Measurements from ENCODE around the gene DPH7. TPM values are rescaled to one million over a fixed set of nuclear protein-coding genes. Genes with fewer than 3 reads are reported as not detected.

Gene DPH7
- total and polyA plus RNA-seq, 4 donors, result 9.9 to 94.0 (median 30.2) TPM

DNA sequence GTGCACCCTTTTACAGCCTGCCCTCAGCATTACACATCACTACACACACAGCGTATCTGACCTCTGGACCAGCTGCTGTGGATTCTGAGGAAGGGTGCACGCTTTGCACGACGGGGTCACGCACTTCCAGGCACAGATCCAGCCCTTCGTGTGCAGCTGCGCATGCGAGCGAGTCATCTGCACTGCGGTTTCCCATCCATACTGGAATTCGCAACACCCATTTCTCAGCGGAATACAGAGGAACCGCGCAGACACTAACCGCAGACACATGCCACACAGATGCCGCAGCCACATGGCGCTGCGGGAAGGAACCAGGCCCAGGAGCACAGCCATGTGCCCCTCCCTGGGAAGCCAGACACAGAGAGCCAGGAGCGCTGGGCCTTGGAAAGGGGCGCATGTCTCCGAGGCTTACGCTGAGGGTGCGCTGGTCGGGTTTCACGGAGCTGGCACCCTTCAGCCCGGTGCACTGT, 72.0 kb downstream of the DPH7 start:
- intact Hi-C loops (cut with DNase I), result no loop called here
- no peak for DNase-seq
- no peaks in the 10 kb centered on the region for H3K36me3 ChIP-seq (ENCODE audit: control insufficient read depth in 1 of 2, insufficient read depth in 2 of 2, low read length in 1 of 2)
- no peak overlapping the region for H3K4me3 ChIP-seq (ENCODE audit: low read length in 2 of 2)
- WGBS, 2 donors, result 92% methylated on average over 26 of the region's 26 CpGs
- H3K9me3 ChIP-seq (ENCODE audit: control insufficient read depth, low read length), result no peaks in the 10 kb centered on the region
- H3K4me1 ChIP-seq (ENCODE audit: control insufficient read depth in 1 of 2, insufficient read depth in 2 of 2, low read length in 2 of 2), result no peaks in the 10 kb centered on the region
- no peak for ATAC-seq (ENCODE audit: low FRiP score)
- no peak overlapping the region for H3K27ac ChIP-seq (ENCODE audit: low read depth in 1 of 2, low read length in 2 of 2)
- no peaks in the 10 kb centered on the region for H3K27me3 ChIP-seq (ENCODE audit: control insufficient read depth in 1 of 2, insufficient read depth in 2 of 2, low read length in 1 of 2)

DNA sequence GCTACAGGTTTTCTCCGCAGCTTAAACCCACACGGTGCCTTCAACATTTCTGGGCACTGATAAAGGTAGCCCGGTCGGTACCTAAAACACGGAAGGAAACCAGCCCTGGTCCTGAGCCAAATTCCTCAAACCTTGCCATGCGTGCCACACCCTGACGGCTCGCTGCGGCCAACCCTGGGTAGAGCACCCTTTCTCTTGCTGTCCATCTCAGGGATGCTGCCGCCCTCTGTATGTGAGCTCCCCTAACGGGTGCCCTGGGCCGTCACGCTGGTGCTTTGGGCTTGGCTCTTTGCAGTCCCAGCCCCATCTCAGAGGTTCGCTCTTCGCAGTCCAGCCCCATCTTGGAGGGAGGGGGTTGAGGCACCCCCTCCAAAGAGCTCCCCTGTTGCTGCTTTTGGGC, 72.5 kb downstream of the DPH7 start:
- ATAC-seq (ENCODE audit: low FRiP score) (no peak), DNase-seq (no peak)
- Histone ChIP-seq H3K27me3 (ENCODE audit: control insufficient read depth in 1 of 2, insufficient read depth in 2 of 2, low read length in 1 of 2) (no peaks in the 10 kb centered on the region), H3K36me3 (ENCODE audit: control insufficient read depth in 1 of 2, insufficient read depth in 2 of 2, low read length in 1 of 2) (no peaks in the 10 kb centered on the region), H3K27ac (ENCODE audit: low read depth in 1 of 2, low read length in 2 of 2) (no peak overlapping the region), H3K4me1 (ENCODE audit: control insufficient read depth in 1 of 2, insufficient read depth in 2 of 2, low read length in 2 of 2) (no peaks in the 10 kb centered on the region), H3K4me3 (ENCODE audit: low read length in 2 of 2) (no peak overlapping the region), H3K9me3 (ENCODE audit: control insufficient read depth, low read length) (no peaks in the 10 kb centered on the region)
- WGBS, 2 donors, result 88 to 92% methylated on average over 15 of the region's 15 CpGs
- intact Hi-C loops (cut with DNase I), result no loop called here

DNA sequence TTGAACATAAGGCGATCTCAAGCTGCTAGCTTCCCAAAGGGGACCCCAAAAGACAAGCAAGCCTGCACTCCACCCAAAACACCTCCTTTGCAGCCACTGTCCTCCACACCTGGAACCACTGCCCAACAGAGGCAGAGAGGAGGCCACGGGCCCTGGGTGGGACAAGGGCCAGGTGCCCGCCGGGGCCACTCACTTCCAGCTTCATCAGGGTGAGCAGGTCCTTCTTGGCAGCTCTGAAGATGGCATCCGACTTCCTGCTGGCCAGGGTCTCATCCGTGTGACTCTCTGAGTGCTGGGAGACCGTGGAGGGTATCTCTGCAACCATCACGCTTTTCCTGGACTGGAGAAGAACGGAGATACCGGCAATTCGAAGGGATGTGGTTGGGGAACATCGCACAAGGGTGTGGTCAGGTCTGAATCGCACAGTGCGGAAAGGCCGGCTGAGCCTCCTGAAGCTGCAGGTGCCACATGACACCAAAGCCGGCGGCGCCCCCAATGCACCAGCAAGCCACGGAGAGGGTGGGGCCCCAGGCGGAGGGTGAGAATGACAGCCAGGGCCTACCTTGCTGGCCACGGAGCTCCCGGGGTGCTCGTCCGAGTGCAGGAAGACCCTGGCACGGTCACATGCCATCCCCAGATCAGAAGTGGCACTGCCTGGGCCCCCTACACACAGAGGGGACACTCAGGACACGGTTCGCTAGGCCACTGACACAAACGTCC, 73.1 kb downstream of the DPH7 start:
- no peak for ATAC-seq (ENCODE audit: low FRiP score)
- Histone ChIP-seq H3K4me1 (ENCODE audit: control insufficient read depth in 1 of 2, insufficient read depth in 2 of 2, low read length in 2 of 2) (no peaks in the 10 kb centered on the region), H3K4me3 (ENCODE audit: low read length in 2 of 2) (no peak overlapping the region), H3K36me3 (ENCODE audit: control insufficient read depth in 1 of 2, insufficient read depth in 2 of 2, low read length in 1 of 2) (no peaks in the 10 kb centered on the region), H3K27ac (ENCODE audit: low read depth in 1 of 2, low read length in 2 of 2) (no peak overlapping the region), H3K27me3 (ENCODE audit: control insufficient read depth in 1 of 2, insufficient read depth in 2 of 2, low read length in 1 of 2) (no peaks in the 10 kb centered on the region), H3K9me3 (ENCODE audit: control insufficient read depth, low read length) (no peaks in the 10 kb centered on the region)
- DNase-seq, result no peak
- intact Hi-C loops (cut with DNase I), result no loop called here
- whole genome bisulfite sequencing, 2 donors, result 93 to 94% methylated on average over 28 of the region's 28 CpGs

Other genes starting within 250 kb of the DPH7 start
- 10 to 100 TPM; 21.9 to 38.2 TPM for gene EXD3, start 155.8 kb downstream of the DPH7 start, total RNA-seq
- 10 to 100 TPM; 15.9 to 96.8 TPM for gene EXD3, start 155.8 kb downstream of the DPH7 start, polyA plus RNA-seq
- gene NOXA1, start 155.5 kb downstream of the DPH7 start, total RNA-seq, result 1 to 10 TPM; 4.1 to 8.5 TPM
- gene NOXA1, start 155.5 kb downstream of the DPH7 start, polyA plus RNA-seq, result 10 to 100 TPM in 1 of 2 donors, 1 to 10 TPM in 1; 2.9 to 12.6 TPM
- not detected for gene ENTPD8, start 137.6 kb downstream of the DPH7 start, total RNA-seq
- 1 to 10 TPM in 1 of 2 donors, not detected in 1; 3.1 TPM for gene ENTPD8, start 137.6 kb downstream of the DPH7 start, polyA plus RNA-seq
- 10 to 100 TPM; 76.8 to 78.2 TPM for gene NSMF, start 119.6 kb downstream of the DPH7 start, total RNA-seq
- gene NSMF, start 119.6 kb downstream of the DPH7 start, polyA plus RNA-seq, result 100 to 1,000 TPM in 1 of 2 donors, 10 to 100 TPM in 1; 75.5 to 154 TPM
- 10 to 100 TPM in 1 of 2 donors, 1 to 10 TPM in 1; 7.6 to 10.3 TPM for gene PNPLA7, start 28.5 kb downstream of the DPH7 start, total RNA-seq
- gene PNPLA7, start 28.5 kb downstream of the DPH7 start, polyA plus RNA-seq, result 10 to 100 TPM in 1 of 2 donors, 1 to 10 TPM in 1; 2.1 to 36.6 TPM
- 10 to 100 TPM; 25.8 to 43.7 TPM for gene MRPL41, start 27.0 kb downstream of the DPH7 start, total RNA-seq
- gene MRPL41, start 27.0 kb downstream of the DPH7 start, polyA plus RNA-seq, result 10 to 100 TPM; 39.7 to 86.6 TPM
- 10 to 100 TPM; 10.3 to 12.8 TPM for gene ZMYND19, start 11.6 kb upstream of the DPH7 start, total RNA-seq
- gene ZMYND19, start 11.6 kb upstream of the DPH7 start, polyA plus RNA-seq, result 10 to 100 TPM in 1 of 2 donors, 1 to 10 TPM in 1; 8.0 to 15.0 TPM
- 10 to 100 TPM; 20.6 to 35.6 TPM for gene ARRDC1, start 26.8 kb upstream of the DPH7 start, total RNA-seq
- 10 to 100 TPM; 26.8 to 58.9 TPM for gene ARRDC1, start 26.8 kb upstream of the DPH7 start, polyA plus RNA-seq
- gene EHMT1, start 40.1 kb upstream of the DPH7 start, total RNA-seq, result 10 to 100 TPM; 68.9 to 85.8 TPM
- 10 to 100 TPM; 14.7 to 33.2 TPM for gene EHMT1, start 40.1 kb upstream of the DPH7 start, polyA plus RNA-seq

All from aorta (tissue), 5 donors.